ENCODE measurements around the gene UNC45B.
"Not testable (repeated sequence)": the region's sequence is repeated elsewhere in the genome, so short reads cannot be mapped to it uniquely, and the experiment has no call there.

UNC45B gene

DNA sequence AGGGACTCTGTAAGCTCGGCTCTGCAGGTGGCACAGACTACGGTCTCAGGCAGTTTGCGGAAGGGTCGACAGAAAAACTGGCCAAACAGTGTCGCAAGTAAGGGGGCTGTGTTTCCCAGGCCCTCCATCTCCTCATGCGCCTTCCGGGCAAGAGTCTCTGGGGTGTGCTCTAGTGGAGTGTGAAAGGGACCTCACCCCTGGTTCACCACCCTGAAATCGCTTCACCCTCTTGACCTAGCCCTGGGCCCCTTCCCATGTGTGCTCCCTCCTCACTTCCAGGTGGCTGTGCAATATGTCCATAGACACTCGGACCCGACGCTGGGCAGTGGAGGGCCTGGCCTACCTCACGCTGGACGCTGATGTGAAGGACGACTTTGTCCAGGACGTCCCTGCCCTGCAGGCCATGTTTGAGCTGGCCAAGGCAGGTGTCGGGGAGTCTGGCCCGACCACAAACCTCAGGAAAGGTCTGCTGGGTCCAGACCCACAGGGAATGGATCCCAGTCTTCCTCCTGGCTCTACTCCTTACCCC, 22.3 kb downstream of the UNC45B start:
- Histone ChIP-seq H3K36me3 (replicated peaks; ENCODE audit: insufficient read depth, low read length) (no peaks in the 10 kb centered on the region), H3K27ac (ENCODE audit: low read length) (no peak overlapping the region), H3K79me2 (ENCODE audit: low read length) (no peaks in the 10 kb centered on the region), H4K20me1 (ENCODE audit: insufficient read depth, low read length) (no peaks in the 10 kb centered on the region), H3K9me3 (replicated peaks; ENCODE audit: insufficient read depth, low read length) (no peaks in the 10 kb centered on the region), H3F3A (ENCODE audit: insufficient read depth, low read length) (no peaks in the 10 kb centered on the region), H3K9ac (ENCODE audit: low read length) (no peak overlapping the region), H3K4me1 (ENCODE audit: low read length) (no peaks in the 10 kb centered on the region), H3K9me2 (replicated peaks; ENCODE audit: insufficient read depth, low read length) (no peaks in the 10 kb centered on the region), H3K4me2 (ENCODE audit: low read depth, low read length) (no peak overlapping the region), H3K4me3 (ENCODE audit: low read length) (no peak overlapping the region), H3K27me3 (replicated peaks; ENCODE audit: insufficient read depth, low read length) (no peaks in the 10 kb centered on the region), H2AFZ (ENCODE audit: low read length) (no peak overlapping the region)
- DNase-seq, result no peak
- TF ChIP-seq, protein P1, sequence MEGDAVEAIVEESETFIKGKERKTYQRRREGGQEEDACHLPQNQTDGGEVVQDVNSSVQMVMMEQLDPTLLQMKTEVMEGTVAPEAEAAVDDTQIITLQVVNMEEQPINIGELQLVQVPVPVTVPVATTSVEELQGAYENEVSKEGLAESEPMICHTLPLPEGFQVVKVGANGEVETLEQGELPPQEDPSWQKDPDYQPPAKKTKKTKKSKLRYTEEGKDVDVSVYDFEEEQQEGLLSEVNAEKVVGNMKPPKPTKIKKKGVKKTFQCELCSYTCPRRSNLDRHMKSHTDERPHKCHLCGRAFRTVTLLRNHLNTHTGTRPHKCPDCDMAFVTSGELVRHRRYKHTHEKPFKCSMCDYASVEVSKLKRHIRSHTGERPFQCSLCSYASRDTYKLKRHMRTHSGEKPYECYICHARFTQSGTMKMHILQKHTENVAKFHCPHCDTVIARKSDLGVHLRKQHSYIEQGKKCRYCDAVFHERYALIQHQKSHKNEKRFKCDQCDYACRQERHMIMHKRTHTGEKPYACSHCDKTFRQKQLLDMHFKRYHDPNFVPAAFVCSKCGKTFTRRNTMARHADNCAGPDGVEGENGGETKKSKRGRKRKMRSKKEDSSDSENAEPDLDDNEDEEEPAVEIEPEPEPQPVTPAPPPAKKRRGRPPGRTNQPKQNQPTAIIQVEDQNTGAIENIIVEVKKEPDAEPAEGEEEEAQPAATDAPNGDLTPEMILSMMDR (IDR thresholded peaks at IDR 0.05; ENCODE audit: low read length), result no peak
- TF ChIP-seq EZH2 (optimal IDR thresholded peaks at IDR 0.05; ENCODE audit: low read depth, low read length) (no peak), EZH2phosphoT487 (IDR thresholded peaks at IDR 0.05; ENCODE audit: low read length) (no peak)

DNA sequence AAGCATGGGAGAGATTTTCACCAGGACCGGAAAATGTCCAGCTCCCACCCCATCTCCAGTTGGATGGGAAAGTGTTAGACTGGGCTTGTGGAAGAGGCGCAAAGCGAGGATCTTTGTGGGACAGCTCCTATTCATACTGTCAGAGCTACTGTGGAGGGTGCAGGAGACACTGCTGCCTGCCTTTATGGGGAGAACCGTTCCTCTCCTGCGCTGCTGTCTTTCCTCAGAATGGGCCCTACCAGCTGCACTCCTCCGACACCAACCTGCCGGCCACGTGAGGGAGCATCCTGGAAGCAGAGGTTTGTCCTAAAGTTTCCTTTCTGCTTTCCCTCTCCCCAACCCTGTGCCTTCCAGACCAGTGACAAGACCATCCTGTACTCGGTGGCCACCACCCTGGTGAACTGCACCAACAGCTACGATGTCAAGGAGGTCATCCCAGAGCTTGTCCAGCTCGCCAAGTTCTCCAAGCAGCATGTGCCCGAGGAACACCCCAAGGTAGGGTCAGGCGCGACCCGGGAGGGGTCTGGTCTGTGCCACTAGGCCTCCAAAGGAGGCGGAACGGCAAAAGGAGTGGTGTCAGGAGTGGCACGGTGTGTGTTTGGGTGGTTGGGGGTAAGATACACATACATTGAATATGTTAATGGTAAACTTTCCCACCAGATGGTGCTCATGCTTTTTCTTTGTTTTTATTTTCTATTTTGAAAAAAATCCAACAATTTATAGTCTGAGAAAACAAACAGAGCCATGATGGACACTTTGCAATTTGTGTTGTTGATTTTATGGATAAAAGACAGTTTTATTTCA, 23.6 kb downstream of the UNC45B start:
- Histone ChIP-seq H3K27ac (ENCODE audit: low read length) (no peak overlapping the region), H3F3A (ENCODE audit: insufficient read depth, low read length) (no peaks in the 10 kb centered on the region), H3K4me3 (ENCODE audit: low read length) (no peak overlapping the region), H3K36me3 (replicated peaks; ENCODE audit: insufficient read depth, low read length) (no peaks in the 10 kb centered on the region), H2AFZ (ENCODE audit: low read length) (no peak overlapping the region), H3K79me2 (ENCODE audit: low read length) (no peaks in the 10 kb centered on the region), H3K4me2 (ENCODE audit: low read depth, low read length) (no peak overlapping the region), H3K9ac (ENCODE audit: low read length) (no peak overlapping the region), H3K4me1 (ENCODE audit: low read length) (no peaks in the 10 kb centered on the region), H4K20me1 (ENCODE audit: insufficient read depth, low read length) (no peaks in the 10 kb centered on the region), H3K9me2 (replicated peaks; ENCODE audit: insufficient read depth, low read length) (no peaks in the 10 kb centered on the region), H3K27me3 (replicated peaks; ENCODE audit: insufficient read depth, low read length) (no peaks in the 10 kb centered on the region), H3K9me3 (replicated peaks; ENCODE audit: insufficient read depth, low read length) (no peaks in the 10 kb centered on the region)
- TF ChIP-seq EZH2phosphoT487 (IDR thresholded peaks at IDR 0.05; ENCODE audit: low read length) (no peak), EZH2 (optimal IDR thresholded peaks at IDR 0.05; ENCODE audit: low read depth, low read length) (no peak)
- TF ChIP-seq, protein P1 (IDR thresholded peaks at IDR 0.05; ENCODE audit: low read length), result peak; percentile 23; the same call in 1 of the 2 replicates
- peak; percentile 27 for DNase-seq

DNA sequence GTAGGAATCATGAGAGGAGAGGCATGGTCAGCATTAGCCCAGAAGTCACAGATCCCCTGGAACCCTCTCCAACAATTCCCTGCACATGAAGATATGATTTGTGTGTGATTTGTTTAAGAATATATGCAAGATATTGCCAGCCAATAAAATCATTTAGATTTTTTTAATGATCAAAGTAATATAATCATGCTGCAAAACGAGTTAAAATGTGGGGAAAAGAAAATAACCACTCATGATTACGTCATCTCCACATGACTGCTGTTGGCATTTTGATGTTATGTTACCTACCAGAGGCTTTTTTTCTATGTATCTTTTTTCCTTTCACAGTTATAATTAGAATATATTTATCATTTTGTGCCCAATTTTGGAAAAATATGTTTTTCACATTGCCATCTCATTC, 24.2 kb downstream of the UNC45B start:
- no peak overlapping the region for H2AFZ ChIP-seq (ENCODE audit: low read length)
- no peaks in the 10 kb centered on the region for H4K20me1 ChIP-seq (ENCODE audit: insufficient read depth, low read length)
- no peaks in the 10 kb centered on the region for H3K79me2 ChIP-seq (ENCODE audit: low read length)
- no peaks in the 10 kb centered on the region for H3F3A ChIP-seq (ENCODE audit: insufficient read depth, low read length)
- DNase-seq, result no peak
- no peak overlapping the region for H3K27ac ChIP-seq (ENCODE audit: low read length)
- H3K27me3 ChIP-seq (replicated peaks; ENCODE audit: insufficient read depth, low read length), result no peaks in the 10 kb centered on the region
- TF ChIP-seq, protein P1 (IDR thresholded peaks at IDR 0.05; ENCODE audit: low read length), result no peak
- no peak for TF ChIP-seq EZH2 (optimal IDR thresholded peaks at IDR 0.05; ENCODE audit: low read depth, low read length)
- TF ChIP-seq EZH2phosphoT487 (IDR thresholded peaks at IDR 0.05; ENCODE audit: low read length), result no peak
- no peaks in the 10 kb centered on the region for H3K9me3 ChIP-seq (replicated peaks; ENCODE audit: insufficient read depth, low read length)
- no peak overlapping the region for H3K4me2 ChIP-seq (ENCODE audit: low read depth, low read length)
- no peaks in the 10 kb centered on the region for H3K4me1 ChIP-seq (ENCODE audit: low read length)
- H3K36me3 ChIP-seq (replicated peaks; ENCODE audit: insufficient read depth, low read length), result no peaks in the 10 kb centered on the region
- H3K4me3 ChIP-seq (ENCODE audit: low read length), result no peak overlapping the region
- H3K9ac ChIP-seq (ENCODE audit: low read length), result no peak overlapping the region
- no peaks in the 10 kb centered on the region for H3K9me2 ChIP-seq (replicated peaks; ENCODE audit: insufficient read depth, low read length)

DNA sequence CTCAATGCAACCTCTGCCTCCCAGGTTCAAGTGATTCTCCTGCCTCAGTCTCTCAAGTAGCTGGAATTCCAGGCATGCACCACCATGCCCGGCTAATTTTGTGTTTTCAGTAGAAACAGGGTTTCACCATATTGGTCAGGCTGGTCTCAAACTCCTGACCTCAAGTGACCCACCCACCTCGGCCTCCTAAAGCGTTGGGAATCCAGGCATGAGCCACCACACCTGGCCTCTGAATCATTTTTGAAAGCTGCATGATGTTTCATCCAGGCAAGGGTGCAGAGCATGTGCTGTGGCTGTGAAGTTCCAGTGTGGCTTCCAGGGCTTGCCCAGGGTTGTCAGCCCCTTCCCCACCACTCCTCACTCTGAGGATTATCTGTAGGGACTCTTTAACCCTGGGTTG, 24.7 kb downstream of the UNC45B start:
- H3K9me3 ChIP-seq (replicated peaks; ENCODE audit: insufficient read depth, low read length); H3K4me1 ChIP-seq (ENCODE audit: low read length); DNase-seq; H3K9me2 ChIP-seq (replicated peaks; ENCODE audit: insufficient read depth, low read length); H3K4me3 ChIP-seq (ENCODE audit: low read length); H2AFZ ChIP-seq (ENCODE audit: low read length); H3K36me3 ChIP-seq (replicated peaks; ENCODE audit: insufficient read depth, low read length); H3F3A ChIP-seq (ENCODE audit: insufficient read depth, low read length); H3K27ac ChIP-seq (ENCODE audit: low read length); H3K27me3 ChIP-seq (replicated peaks; ENCODE audit: insufficient read depth, low read length); H4K20me1 ChIP-seq (ENCODE audit: insufficient read depth, low read length); H3K4me2 ChIP-seq (ENCODE audit: low read depth, low read length); H3K9ac ChIP-seq (ENCODE audit: low read length); H3K79me2 ChIP-seq (ENCODE audit: low read length): not testable (repeated sequence)

Data from MM.1S (cell line).